Adrenal gland (tissue), 5 donors: ENCODE measurements around the gene HLA-F.

Experiments used
- POLR2A ChIP-seq, 2 donors: fragments of 450-650 bp; IDR thresholded peaks; one replicate each; pipeline ENCODE4 v1.6.1; 2017; ENCODE audit warnings: antibody characterized with exemption in 2 of 2, mild to moderate bottlenecking in 2 of 2, moderate library complexity in 1 of 2
- TF ChIP-seq, protein P1 (sequence below), 6 experiments: fragments of 450-650 bp in 4 of 6; fragments of 200-600 bp in 2 of 6; sonication (generic) in 1 of 6; IDR thresholded peaks; 1 replicate in 5 of 6; 2 replicates in 1 of 6; pipeline versions ENCODE4 v1.5.1 to v1.8.0; 2016 to 2021; ENCODE audit warnings: antibody characterized with exemption in 6 of 6, mild to moderate bottlenecking in 2 of 6, moderate library complexity in 1 of 6
- donor health status: DM: no; HTN: no; CAD: no.

- TF ChIP-seq POLR2A (IDR thresholded peaks at IDR 0.05): no peak
- TF ChIP-seq, protein P1, sequence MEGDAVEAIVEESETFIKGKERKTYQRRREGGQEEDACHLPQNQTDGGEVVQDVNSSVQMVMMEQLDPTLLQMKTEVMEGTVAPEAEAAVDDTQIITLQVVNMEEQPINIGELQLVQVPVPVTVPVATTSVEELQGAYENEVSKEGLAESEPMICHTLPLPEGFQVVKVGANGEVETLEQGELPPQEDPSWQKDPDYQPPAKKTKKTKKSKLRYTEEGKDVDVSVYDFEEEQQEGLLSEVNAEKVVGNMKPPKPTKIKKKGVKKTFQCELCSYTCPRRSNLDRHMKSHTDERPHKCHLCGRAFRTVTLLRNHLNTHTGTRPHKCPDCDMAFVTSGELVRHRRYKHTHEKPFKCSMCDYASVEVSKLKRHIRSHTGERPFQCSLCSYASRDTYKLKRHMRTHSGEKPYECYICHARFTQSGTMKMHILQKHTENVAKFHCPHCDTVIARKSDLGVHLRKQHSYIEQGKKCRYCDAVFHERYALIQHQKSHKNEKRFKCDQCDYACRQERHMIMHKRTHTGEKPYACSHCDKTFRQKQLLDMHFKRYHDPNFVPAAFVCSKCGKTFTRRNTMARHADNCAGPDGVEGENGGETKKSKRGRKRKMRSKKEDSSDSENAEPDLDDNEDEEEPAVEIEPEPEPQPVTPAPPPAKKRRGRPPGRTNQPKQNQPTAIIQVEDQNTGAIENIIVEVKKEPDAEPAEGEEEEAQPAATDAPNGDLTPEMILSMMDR (IDR thresholded peaks at IDR 0.05): no peak
Measured at GRCh38 chr6:29733057-29733456, 9.8 kb downstream of the HLA-F start.
